GM18861 (cell line): ENCODE measurements around the gene ERC1.
"Not testable (repeated sequence)": the region's sequence is repeated elsewhere in the genome, so short reads cannot be mapped to it uniquely, and the experiment has no call there.

Source experiments
- ATAC-seq: cut with Tn5 transposase; IDR thresholded peaks from one replicate; pipeline ENCODE4 v1.9.1; 2021; ENCODE audit not compliant: unreplicated experiment

Gene ERC1

GRCh38 chr12:1310653-1311052, 319.6 kb downstream of the ERC1 start:
- ATAC-seq = no peak

DNA sequence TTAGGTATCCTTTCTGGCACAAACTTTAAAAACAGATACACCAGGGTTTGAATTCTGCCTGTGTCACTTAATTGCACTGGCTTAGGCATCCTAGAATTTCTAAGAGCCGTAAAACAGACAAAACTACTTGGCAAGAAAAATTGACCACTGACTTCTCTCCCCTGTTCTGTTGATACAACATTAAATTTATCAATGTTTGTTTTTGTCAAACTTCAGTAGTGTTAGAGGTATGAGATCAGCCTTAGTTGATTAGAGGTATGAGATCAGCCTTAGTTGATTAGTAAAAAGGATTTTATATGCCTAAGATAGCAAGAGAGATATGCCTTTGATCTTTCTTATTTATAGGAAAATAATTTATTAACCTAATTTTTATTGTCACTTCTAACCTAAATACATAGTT, 320.1 kb downstream of the ERC1 start:
- ATAC-seq = no peak

DNA sequence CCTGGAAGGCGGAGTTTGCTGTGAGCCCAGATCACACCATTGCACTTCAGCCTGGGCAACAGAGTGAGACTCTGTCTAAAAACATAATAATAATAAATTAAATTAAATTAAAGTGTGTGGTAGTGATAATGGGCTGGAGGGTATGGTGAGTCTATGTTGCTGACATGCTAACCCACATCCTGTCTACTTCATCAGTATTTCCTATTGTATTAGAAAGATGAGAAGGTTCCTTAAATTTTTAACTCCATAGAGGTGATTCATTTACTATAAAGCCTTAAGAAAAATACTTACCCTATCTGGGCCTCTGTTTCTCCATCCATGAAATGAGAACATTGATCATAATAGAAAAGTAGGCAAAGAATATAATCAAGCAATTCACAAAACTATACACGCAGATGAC, 322.9 kb downstream of the ERC1 start:
- ATAC-seq = no peak

- no peak for ATAC-seq
Measured at GRCh38 chr12:1314523-1314922, 323.5 kb downstream of the ERC1 start.

DNA sequence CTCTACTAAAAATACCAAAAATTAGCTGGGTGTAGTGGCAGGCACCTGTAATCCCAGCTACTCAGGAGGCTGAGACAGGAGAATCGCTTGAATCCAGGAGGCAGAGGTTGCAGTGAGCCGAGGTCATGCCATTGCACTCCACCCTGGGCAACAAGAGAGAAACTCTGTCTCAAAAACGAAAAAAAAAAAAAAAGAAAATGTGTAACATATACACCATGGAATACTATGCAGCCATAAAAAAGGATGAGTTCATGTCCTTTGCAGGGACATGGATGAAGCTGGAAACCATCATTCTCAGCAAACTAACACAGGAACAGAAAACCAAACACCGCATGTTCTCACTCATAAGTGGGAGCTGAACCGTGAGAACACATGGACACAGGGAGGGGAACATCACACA, 326.0 kb downstream of the ERC1 start:
- ATAC-seq = not testable (repeated sequence)

GRCh38 chr12:1318327-1319031, 327.5 kb downstream of the ERC1 start:
- no peak for ATAC-seq

DNA sequence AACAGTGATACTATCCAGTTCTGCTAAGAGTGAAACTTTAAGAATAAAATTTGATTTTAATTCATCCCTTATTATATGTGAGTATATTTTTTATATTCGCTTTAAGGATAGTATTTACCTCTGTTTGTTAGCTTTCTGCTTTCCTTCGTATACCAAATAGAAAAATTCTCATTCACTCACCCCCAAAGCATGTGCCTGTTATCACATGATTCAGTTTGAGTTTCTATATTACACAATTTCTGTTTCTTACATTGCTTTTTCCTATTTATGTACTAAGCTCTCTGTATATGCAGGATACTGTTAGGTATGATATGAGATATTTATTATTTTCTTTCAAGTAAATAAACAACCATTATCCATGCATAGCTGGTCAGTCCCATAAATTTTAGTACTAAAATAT, 328.2 kb downstream of the ERC1 start:
- ATAC-seq = no peak

GRCh38 chr12:1320021-1320420, 329.0 kb downstream of the ERC1 start:
- ATAC-seq = no peak

DNA sequence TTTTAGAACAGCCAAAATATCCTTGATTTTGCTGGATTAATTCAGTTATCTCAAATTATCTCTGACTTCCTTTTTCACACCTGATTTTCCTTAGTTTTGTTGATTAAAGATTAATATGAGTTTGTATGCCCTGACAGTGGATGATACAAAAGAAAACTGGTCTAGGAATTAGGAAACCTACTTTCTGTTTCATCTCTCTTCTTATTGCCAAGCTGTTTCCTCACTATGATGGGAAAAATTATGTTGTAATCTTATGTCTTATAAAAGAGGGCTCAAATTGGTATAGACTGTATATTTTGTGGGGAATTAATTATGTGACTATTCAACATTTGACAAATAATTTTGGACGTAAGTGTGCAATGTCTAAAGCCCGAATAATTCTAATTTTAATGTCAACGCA, 331.8 kb downstream of the ERC1 start:
- ATAC-seq = no peak

DNA sequence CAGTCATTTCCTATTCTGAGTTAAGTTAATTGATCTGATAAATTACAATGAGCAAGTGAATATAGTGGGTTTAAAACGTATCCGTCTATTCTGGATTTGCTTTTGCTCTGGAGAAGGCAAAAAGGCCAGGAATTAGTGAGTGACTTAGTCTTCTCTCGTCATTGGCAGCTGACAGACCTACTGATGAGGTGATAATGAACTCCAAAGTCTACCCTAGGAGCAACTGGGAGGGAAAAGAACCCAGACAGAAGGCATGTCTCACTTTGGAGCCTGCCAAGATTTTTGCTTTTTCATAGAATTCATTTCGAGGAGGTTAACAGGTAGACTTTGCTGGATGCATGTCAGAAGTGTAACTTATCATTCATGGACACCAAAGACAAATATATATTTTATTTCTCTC, 333.1 kb downstream of the ERC1 start:
- no peak for ATAC-seq

GRCh38 chr12:1324910-1325309, 333.9 kb downstream of the ERC1 start:
- no peak for ATAC-seq

DNA sequence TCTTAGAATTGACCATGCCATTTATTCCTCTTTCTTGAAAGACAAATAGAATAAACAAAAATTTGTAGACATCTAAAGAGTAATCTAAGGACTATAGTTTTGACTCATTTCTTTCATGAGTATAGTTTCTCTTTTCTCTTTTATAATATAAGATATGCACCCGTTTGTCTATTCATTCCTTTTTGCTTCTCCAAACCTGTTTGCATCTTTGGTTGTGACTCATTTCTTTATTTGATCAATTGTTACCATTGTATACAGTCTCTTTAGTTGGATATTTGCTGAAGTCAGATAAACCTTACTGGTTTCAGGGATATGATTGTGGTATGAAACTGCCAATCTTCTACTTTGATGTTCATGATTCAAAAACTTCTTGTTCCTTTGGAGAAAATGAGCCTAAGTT, 334.6 kb downstream of the ERC1 start:
- ATAC-seq = no peak

DNA sequence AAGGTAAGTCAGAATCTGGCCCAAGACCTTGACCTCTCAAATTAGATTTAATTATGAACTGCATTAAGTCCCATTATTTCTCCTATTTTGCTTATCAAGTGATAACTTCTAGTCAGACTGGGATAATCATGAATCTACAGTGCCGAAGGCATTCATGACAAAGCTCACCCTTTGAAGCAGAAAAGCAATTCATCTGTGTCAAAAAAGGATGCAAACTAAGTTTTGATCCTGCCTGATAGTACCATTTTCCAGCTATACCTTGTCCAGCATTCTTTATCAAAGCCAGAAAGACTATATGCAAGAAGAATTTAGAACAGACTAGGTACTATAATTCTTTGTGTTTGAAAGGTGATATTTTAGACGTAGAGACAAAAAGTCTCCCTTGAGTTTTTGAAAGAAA, 335.2 kb downstream of the ERC1 start:
- ATAC-seq = no peak

- ATAC-seq = no peak
Measured at GRCh38 chr12:1328391-1328790, 337.4 kb downstream of the ERC1 start.

GRCh38 chr12:1329784-1330476, 338.9 kb downstream of the ERC1 start:
- ATAC-seq = no peak

DNA sequence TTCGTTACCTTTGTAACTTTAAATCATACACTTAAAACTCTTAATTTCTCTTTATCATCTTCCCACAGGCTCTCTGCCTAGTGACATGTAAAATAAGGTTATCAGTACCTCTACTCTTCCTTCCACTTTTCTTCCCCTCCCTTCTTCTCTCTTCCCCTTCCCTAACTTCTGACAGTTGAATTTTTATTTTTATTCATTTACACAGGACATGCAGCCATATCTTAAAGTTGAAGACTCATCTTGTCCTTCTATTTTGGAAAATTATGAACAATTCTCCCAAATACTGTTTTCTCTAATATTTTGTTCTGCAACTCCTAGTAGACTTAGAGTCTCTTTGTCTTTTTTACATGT, 339.4 kb downstream of the ERC1 start:
- no peak for ATAC-seq

DNA sequence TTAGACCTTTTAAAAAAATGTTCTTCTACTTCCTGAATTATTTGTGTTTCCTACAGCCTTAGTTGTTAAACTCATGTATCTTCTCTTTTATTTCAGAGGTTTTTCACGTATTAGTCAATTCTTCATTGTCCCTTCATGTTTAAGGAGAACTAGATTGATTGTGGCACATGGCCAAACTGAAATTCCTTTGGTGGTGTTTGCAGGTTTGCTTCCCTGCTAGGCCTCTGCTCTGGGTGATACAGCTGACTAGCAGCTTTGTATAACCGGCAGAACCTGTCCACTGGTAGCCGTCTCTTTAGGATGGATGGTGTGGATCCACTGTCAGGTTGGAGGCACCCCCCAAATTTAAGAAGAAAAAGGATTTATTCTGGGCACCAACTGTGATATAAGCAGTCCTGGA, 341.3 kb downstream of the ERC1 start:
- ATAC-seq = no peak

GRCh38 chr12:1338483-1339177, 347.6 kb downstream of the ERC1 start:
- no peak for ATAC-seq

DNA sequence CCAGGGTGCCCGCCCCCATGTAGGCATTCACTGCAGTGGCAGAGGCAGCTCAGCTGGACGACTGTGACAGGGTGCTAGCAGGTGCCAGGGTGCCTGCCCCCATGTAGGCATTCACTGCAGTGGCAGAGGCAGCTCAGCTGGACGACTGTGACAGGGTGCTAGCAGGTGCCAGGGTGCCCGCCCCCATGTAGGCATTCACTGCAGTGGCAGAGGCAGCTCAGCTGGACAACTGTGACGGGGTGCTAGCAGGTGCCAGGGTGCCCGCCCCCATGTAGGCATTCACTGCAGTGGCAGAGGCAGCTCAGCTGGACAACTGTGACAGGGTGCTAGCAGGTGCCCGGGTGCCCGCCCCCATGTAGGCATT, 348.1 kb downstream of the ERC1 start:
- not testable (repeated sequence) for ATAC-seq

GRCh38 chr12:1339618-1340319, 348.7 kb downstream of the ERC1 start:
- no peak for ATAC-seq

GRCh38 chr12:1341270-1341669, 350.2 kb downstream of the ERC1 start:
- ATAC-seq = not testable (repeated sequence)

GRCh38 chr12:1343422-1343821, 352.4 kb downstream of the ERC1 start:
- no peak for ATAC-seq
